HG02973 (cell line): ENCODE results near the gene CCDC24.
A peak's percentile ranks its signal among the peaks of the same experiment; 100 is the strongest.

ENCODE experiments used
- ATAC-seq: cut with Tn5 transposase; IDR thresholded peaks from one replicate; pipeline ENCODE4 v1.9.1; 2021; ENCODE audit warnings: moderate library complexity; ENCODE audit not compliant: unreplicated experiment

Gene CCDC24

GRCh38 chr1:44021156-44021555 is 29.8 kb downstream of the CCDC24 start:
- no peak for ATAC-seq

DNA sequence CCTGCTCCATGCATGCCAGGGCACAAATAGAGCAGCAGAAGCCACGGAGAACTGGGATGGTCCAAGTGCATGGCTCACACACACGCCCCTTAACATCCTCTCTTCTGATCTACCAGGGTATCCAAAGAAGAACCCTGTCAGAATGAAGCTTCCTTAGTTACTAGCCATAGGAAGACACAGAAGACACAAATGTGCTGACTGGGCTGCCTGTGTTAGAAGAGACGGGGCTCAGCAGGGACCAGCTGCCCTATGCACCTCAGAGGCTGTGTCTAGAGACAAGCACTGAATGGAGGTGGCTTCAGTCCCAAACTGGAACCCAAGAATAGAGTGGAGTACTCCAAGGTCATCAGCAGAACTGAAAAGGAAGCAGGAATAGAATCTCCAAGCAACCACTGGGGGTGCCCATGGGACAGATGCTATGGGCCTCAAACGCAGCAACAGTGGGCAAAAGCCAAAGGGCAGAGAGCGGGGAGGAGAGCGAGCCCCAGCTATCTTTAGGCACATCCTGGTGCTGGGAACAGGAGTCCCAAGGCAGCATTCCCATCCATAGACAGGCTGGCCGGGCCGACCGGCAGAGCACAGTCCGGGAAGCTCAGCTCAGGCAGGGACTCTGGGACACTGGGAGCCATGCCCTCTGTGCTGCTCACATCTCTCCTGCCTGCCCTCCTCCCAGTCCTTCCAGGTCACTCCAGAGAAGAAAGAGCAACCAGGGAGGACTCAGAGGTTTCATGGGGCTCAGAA is 30.4 kb downstream of the CCDC24 start:
- no peak for ATAC-seq

DNA sequence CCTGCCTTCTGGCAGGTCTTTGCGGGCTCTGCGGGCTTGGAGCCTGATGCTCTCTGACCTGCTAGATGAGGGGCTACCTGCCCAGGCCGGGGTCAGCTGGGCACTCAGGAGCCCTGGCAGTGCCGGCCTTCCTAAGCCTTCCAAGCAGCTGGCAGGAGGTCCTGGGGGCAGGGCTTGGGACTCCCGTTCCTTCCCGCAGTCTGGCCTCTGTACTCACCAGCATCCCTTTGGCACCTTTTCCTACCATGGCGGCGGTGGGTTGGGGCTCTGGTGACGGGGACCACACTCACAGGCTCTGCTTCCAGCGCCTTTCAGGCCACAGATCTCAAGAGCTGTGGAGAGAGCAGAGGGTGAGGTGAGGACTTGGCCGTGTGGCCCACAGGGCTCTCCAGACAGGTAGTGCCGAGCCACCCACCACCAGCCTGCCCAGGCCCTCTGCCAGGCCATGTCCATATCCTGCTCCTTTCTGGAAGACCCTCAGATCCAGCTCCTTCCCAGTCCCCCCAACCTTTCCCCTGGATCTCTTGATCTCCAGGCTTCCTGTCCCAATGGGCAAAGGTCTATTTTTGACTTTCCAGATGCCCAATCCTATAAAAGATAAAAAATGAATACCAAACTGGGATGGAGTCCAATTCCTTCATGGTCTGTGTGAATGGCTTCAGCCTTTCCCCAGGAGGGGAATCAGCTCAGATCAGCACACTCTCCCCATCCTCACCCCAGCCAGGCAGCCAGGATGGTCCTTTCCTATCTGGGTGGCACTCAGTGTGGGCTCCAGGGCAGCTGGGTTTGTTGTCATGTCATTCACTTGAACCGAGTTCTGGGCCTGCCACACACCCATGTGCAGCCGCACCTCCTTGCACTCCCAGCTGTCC is 32.9 kb downstream of the CCDC24 start:
- ATAC-seq = no peak

DNA sequence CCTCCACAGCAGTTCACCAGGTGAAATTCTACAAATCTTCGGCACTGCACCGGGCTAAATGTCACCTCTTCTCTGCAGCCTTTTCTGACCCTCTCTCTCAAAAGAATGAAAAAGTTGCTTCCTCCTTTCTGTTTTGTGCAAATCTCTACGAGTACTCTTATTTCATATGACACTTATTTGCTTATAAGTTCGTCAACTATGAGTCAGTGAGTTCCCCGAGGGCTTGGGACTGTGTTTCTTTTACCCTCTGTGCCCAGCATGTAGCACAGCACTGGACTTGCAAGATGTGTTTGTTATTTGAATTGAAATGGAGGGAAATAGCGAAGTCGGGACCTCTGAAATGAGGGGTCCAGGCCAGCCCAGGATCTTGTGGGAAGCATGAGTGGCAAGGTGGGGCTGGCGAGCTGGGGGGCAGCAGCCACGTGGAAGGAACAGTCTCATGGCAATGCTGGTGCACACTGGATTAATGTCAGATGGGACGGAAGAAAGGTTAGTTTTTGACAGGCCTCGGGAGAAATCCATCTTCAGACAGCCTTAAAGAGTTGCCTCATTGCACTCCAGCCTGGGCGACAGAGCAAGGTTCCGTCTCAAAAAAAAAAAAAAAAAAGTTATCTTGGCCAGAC is 33.6 kb downstream of the CCDC24 start:
- no peak for ATAC-seq

DNA sequence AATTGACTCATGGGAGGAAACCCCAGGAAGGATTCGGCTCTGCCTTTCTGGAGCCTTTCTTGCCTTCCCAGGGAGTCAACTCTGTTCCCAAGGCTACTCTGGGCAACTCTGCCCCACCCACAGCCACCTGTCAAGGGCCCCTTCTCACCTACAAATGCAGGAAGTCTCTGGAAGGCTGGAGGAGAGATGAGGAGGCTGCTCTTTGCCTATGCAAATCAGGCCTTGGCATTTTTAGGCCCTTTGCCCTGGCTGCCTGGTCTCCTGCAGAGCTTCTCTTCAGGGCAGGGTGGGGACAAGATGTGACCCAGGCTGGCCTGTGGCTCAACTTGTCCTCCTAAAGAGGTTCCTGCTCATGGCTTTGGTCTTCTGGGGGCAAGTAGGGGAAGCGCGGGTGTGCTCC is 34.4 kb downstream of the CCDC24 start:
- ATAC-seq = no peak

DNA sequence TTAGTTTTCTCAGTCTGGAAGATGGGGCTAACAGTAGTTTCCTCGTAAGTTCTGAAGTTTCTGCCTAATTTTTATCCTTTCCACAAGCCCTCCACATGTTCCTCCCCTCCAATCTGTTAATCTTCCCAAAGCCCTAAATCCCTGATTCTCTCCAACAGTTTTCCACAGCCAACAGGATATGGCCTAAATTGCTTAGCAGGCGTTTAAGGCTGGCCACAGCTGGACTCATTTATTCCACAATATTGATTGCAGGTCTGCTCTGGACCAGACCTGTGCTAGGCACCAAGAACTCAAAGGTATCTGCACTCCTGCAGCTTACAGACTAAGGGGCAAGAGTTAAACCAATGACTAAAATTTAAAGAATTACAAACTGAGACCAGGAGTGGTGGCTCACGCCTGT is 35.9 kb downstream of the CCDC24 start:
- ATAC-seq = no peak

DNA sequence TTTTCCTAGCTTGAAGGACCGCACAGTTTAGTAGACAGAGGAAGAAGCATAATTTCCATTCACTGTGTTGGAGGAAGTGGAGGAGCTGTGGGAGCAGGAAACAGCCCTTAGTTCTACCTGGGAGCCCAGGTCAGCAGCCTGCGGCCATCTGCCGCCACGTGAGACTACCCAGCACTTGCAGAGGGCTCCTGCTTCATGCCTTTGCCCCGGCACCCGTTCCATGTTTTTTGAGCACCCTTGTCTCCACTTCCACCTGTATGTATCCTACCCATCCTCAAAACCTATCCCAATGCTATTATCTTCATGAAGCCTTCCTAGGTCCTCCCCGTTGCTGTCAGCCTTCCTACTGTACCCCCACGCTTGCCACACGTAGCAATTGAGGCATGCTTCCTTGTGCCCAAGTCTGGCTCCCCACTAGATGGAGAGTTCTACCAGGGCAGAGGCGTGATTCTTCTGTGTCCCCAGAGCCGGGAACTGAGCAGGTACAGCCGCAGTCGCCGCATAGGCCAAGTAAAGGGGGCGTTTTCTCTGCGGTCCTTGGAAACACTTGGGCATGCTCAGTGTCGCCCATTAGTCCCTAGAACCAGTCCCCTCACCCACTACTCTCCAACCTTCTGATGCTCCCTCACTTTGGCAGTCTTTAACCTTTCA is 38.0 kb downstream of the CCDC24 start:
- ATAC-seq = peak; percentile 13

DNA sequence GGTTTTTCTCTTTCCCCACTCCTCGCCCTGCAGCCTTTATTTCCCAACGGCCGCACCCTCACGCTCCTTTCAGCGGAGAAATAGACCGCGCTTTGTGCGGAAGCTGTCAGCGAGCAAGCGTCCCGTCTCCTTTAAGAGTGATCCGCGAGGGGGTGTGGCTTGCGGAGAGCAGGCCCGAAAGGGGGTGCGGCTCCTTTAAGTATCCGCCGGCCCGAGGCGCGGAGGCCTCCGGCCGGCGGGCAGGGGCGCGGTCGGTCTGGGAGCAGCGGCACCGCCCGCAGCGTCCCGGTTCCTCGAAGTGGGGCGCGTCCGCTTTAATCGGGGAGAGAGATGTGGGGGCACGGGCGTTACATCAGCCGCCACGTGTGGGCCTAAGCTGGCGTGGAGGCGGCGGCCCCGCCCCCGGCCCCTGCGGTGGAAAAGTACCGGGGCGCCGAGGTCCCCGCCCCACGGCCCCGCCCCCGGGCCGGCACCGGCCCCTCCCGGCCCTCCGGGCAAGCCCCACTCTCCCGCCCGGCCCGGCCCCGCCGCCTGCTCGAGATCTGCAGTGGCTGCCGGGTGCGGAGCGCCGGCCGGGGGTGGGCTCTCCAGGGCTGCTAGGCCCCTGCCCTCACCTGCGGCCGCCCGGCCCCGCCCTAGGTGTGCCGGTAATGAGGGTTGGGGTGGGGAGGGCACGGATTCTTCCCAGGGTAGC is 38.7 kb downstream of the CCDC24 start:
- ATAC-seq = peak; percentile 84

GRCh38 chr1:44030605-44031251 is 39.3 kb downstream of the CCDC24 start:
- ATAC-seq = peak; percentile 20

DNA sequence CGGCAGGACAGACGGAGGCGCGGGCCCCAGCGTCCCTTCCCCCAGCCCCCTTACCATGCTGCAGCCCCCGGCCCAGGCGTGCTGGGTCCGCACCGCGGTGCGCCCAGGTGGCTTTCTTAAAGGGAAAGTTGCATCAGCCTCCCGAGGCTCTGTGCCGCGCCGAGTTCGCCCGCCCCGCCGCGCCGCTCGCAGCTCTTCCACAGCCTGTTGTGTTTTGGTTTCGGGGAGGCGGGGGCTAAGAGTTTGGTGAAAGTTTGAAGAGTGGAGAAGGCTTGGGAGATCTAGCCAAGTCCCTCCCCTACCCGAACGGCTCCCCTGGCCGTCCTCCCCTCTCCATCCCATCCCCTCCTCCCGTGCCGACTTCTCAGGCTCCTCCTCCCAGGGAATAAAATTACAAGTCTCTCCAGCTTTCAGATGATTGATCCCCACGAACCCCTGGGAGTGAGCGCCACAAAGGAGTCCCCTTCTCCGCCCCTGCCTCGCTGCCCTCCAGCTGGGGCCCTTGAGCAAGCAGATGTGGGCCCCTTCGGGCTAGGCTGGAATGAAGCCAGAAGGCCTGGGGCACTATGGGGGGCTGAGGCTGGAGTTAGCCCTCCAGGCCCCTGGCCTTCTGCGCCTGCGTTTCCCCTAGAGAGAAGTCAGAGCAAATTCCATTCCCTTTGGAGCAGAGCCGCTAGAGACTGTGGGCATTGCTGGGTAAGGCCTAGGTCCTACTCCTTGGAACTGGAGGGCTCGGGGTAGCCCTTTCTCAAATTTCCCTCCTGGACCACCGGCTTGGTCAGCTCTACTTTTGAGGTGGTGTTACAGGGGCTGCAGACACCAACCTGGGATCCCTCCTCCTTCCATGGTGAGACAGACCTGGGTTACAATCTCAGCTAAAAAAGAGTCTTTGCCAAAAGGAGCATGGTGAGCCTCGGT is 40.1 kb downstream of the CCDC24 start, which contains the start of gene SLC6A9:
SLC6A9 (minus strand) TSS at position 211 of the 918 bp plus-strand sequence. CDS start 7,185 bp downstream, outside the sequence.
- ATAC-seq = no peak

GRCh38 chr1:44032170-44032790 is 40.9 kb downstream of the CCDC24 start:
- ATAC-seq = no peak

- ATAC-seq = no peak
These were observed 41.7 kb downstream of the CCDC24 start for GRCh38 chr1:44033041-44033575.

DNA sequence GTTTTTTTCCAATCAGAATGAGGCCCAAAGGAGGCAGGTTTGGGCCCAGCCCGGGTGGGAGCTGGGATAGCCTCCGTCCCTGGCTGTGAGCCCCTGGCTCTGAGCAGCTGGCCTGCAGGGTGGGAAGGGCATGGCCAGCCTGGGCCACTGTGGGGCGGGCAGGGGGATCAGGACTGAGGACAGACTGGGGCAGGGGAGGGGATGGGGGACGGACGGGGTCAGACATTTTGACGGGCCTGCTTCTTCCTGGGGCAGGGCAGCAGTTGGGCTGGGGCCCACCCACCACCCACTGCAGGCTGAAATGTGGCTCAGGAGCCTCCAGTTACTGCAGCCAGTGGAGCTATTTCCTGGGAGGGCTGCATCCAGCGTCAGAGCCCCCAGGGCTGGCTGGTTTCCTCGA is 42.4 kb downstream of the CCDC24 start:
- ATAC-seq = no peak

GRCh38 chr1:44034423-44034822 is 43.0 kb downstream of the CCDC24 start:
- ATAC-seq = no peak

GRCh38 chr1:44034976-44035716 is 43.7 kb downstream of the CCDC24 start:
- no peak for ATAC-seq

GRCh38 chr1:44035726-44036408 is 44.5 kb downstream of the CCDC24 start:
- no peak for ATAC-seq
